ENCODE results near the gene FAM187B.
A peak's percentile ranks its signal among the peaks of the same experiment; 100 is the strongest.

The FAM187B gene

GRCh38 chr19:35256566-35256965 lies 28.0 kb upstream of the FAM187B start:
- POLR2A ChIA-PET = interaction anchor here (2.7 to 5.9 kb wide), 2 partner anchors 7 to 11 kb away, joined by 10 to 35 read pairs; no protein-coding TSS in a partner anchor

GRCh38 chr19:35254341-35255297 lies 26.1 kb upstream of the FAM187B start:
- Histone ChIP-seq H3K4me3 (ENCODE audit: low read depth, low read length) (no peak overlapping the region), H3K27ac (ENCODE audit: extremely low read depth, low read depth, low read length) (peak overlapping the region; percentile 37; the same call in 1 of the 2 replicates), H3K4me1 (ENCODE audit: control insufficient read depth, insufficient read depth, low read length) (peaks cover 5% of the 10 kb centered on the region), H3K9me3 (ENCODE audit: control insufficient read depth, insufficient read depth, low read depth, low read length) (no peaks in the 10 kb centered on the region), H3K36me3 (ENCODE audit: control insufficient read depth in 2 of 2, insufficient read depth in 1 of 2, low read length in 2 of 2) (peaks cover 65 to 74% of the 10 kb centered on the region in 2 experiments)
- POLR2A ChIA-PET = interaction anchor here (0.6 to 5.9 kb wide), 2 partner anchors 9 to 26 kb away, joined by 4 to 35 read pairs; no protein-coding TSS in a partner anchor
- CTCF ChIA-PET = interaction anchor here (0.6 to 1.3 kb wide), 4 partner anchors 14 to 272 kb away, joined by 3 to 7 read pairs (median 4); no protein-coding TSS in a partner anchor
- TF ChIP-seq ZNF112 (tag by site-specific recombination; IDR thresholded peaks at IDR 0.05) = no peak
- TF ChIP-seq ZNF174 (tag by site-specific recombination; IDR thresholded peaks at IDR 0.05) = no peak
- TF ChIP-seq ZNF843 (tag by site-specific recombination; IDR thresholded peaks at IDR 0.05) = no peak
- TF ChIP-seq ZNF394 (tag by site-specific recombination; IDR thresholded peaks at IDR 0.05; ENCODE audit: borderline replicate concordance) = no peak
- TF ChIP-seq MEIS1 (CRISPR knock-in tag; IDR thresholded peaks at IDR 0.05; ENCODE audit: borderline replicate concordance) = no peak
- no peak for TF ChIP-seq ATF2 (tag by site-specific recombination; IDR thresholded peaks at IDR 0.05; ENCODE audit: low read depth)
- TF ChIP-seq ZNF621 (tag by site-specific recombination; IDR thresholded peaks at IDR 0.05) = no peak
- no peak for TF ChIP-seq KLF1 (tag by site-specific recombination; IDR thresholded peaks at IDR 0.05)

More at GRCh38 chr19:35256566-35256965, 28.0 kb upstream of the FAM187B start:
- CTCF ChIA-PET = interaction anchor here (1.2 to 1.6 kb wide), 6 partner anchors 8 to 212 kb away, joined by 3 to 8 read pairs (median 4); no protein-coding TSS in a partner anchor
- H3K9me3 ChIP-seq (ENCODE audit: control insufficient read depth, insufficient read depth, low read depth, low read length) = no peaks in the 10 kb centered on the region
- no peak overlapping the region for H3K27ac ChIP-seq (ENCODE audit: extremely low read depth, low read depth, low read length)
- H3K4me1 ChIP-seq (ENCODE audit: control insufficient read depth, insufficient read depth, low read length) = no peaks in the 10 kb centered on the region; the same call in 1 of the 2 replicates
- TF ChIP-seq ZNF138 (tag by site-specific recombination; IDR thresholded peaks at IDR 0.05; ENCODE audit: borderline replicate concordance) (no peak), ZNF121 (tag by site-specific recombination; IDR thresholded peaks at IDR 0.05) (peak; percentile 60; the same call in 1 of the 2 replicates), ZNF692 (tag by site-specific recombination; IDR thresholded peaks at IDR 0.05) (no peak), ZNF350 (tag by site-specific recombination; IDR thresholded peaks at IDR 0.05) (no peak), ZNF830 (tag by site-specific recombination; IDR thresholded peaks at IDR 0.05; ENCODE audit: low read depth) (no peak), ZNF24 (tag by site-specific recombination; IDR thresholded peaks at IDR 0.05) (peak; percentile 92), ZNF362 (tag by site-specific recombination; IDR thresholded peaks at IDR 0.05) (no peak), ZBTB17 (tag by site-specific recombination; IDR thresholded peaks at IDR 0.05) (no peak), ZSCAN23 (tag by site-specific recombination; IDR thresholded peaks at IDR 0.05) (no peak), ZNF792 (tag by site-specific recombination; IDR thresholded peaks at IDR 0.05) (no peak), ZNF530 (tag by site-specific recombination; IDR thresholded peaks at IDR 0.05; ENCODE audit: low read depth) (no peak), ZNF155 (tag by site-specific recombination; IDR thresholded peaks at IDR 0.05) (no peak), KLF10 (tag by site-specific recombination; IDR thresholded peaks at IDR 0.05) (no peak), ZNF366 (tag by site-specific recombination; conservative IDR thresholded peaks at IDR 0.05) (0 out of 2 replicates have a peak, but pooled peaks have one; percentile 26), ZBTB26 (tag by site-specific recombination; optimal IDR thresholded peaks at IDR 0.05) (peak; percentile 13)
- H3K4me3 ChIP-seq (ENCODE audit: low read depth, low read length) = no peak overlapping the region
- H3K36me3 ChIP-seq (ENCODE audit: control insufficient read depth in 2 of 2, insufficient read depth in 1 of 2, low read length in 2 of 2) = peaks cover 62 to 74% of the 10 kb centered on the region in 2 experiments
